HepG2 (cell line): Measurements from ENCODE around the gene SIGLEC1. TPM values are rescaled to one million over a fixed set of nuclear protein-coding genes. Genes with fewer than 3 reads are reported as not detected.
A peak's percentile ranks its signal among the peaks of the same experiment; 100 is the strongest.

Experiments used
- ATAC-seq: fragments of 200-7000 bp; cut with Tn5 transposase; 3 replicates; pipeline ENCODE4 v1.9.1; 2020; ENCODE audit warnings: mild to moderate bottlenecking, moderate library complexity
- BruUV-seq: library from RNA; stranded (reverse); fragments of 400-500 nt; replicated peaks from 2 replicates; lab custom pipeline; 2021; lab: Mats Ljungman, UMichigan
- CTCF ChIA-PET: fragments of 300-600 bp; formaldehyde crosslinking; extraction: SDS; loops from one replicate; lab custom pipeline; 2021; ENCODE audit warnings: low total read pairs, inconsistent platforms, low intra/inter-chr PET ratio; lab: Yijun Ruan, JAX
- POLR2A ChIA-PET: fragments of 350-600 bp; sonication (Branson Sonifier 250); formaldehyde crosslinking; loops from one replicate; lab custom pipeline; 2020; ENCODE audit warnings: antibody characterized with exemption, inconsistent platforms; lab: Yijun Ruan, JAX
- DNase-seq: peaks from one replicate; pipeline ENCODE4 v3.0.0-alpha.2; 2015; ENCODE audit warnings: low spot score
- FAIRE-seq: peaks from 3 replicates; lab custom pipeline; 2011; peaks lifted over from hg19 to GRCh38; lab: Jason Lieb, UNC
- H2AFZ ChIP-seq: one replicate; pipeline ENCODE4 v1.6.1; 2011; ENCODE audit warnings: low read length, inconsistent platforms
- H3K27ac ChIP-seq: fragments of 300-600 bp; 3 replicates; pipeline ENCODE4 v1.8.0; 2011; ENCODE audit warnings: mixed run types, mild to moderate bottlenecking, mixed read lengths, low read length, inconsistent platforms; ENCODE audit not compliant: insufficient read depth; ENCODE audit errors: extremely low read length
- H3K27me3 ChIP-seq, 2 experiments: fragments of 200-600 bp in 1 of 2; 2 replicates in 1 of 2; 3 replicates in 1 of 2; pipeline versions ENCODE4 v1.6.0 to v1.8.0; 2011; ENCODE audit warnings: low read length in 2 of 2, mild to moderate bottlenecking in 2 of 2, moderate library complexity in 2 of 2, inconsistent platforms in 1 of 2; ENCODE audit not compliant: insufficient read depth in 2 of 2, control insufficient read depth in 1 of 2
- H3K36me3 ChIP-seq, 2 experiments: fragments of 200-600 bp in 1 of 2; replicated peaks in 1 of 2; 2 replicates in 1 of 2; 3 replicates in 1 of 2; pipeline versions ENCODE4 v1.5.1 to v1.8.0; 2011; ENCODE audit warnings: low read length in 2 of 2, inconsistent platforms in 1 of 2; ENCODE audit not compliant: insufficient read depth in 2 of 2, control insufficient read depth in 1 of 2
- H3K4me1 ChIP-seq: 2 replicates; pipeline ENCODE4 v1.5.1; 2012; ENCODE audit warnings: low read length, inconsistent platforms; ENCODE audit not compliant: insufficient read depth
- H3K4me2 ChIP-seq: 2 replicates; pipeline ENCODE4 v1.6.0; 2011; ENCODE audit warnings: low read depth, low read length, inconsistent platforms
- H3K4me3 ChIP-seq, 3 experiments: fragments of 200-600 bp in 1 of 3; sonication (generic), shearing (Covaris generic) in 1 of 3; replicated peaks in 1 of 3; 2 replicates each; pipeline ENCODE4 v1.5.1; 2011 to 2016; ENCODE audit warnings: low read length in 3 of 3, inconsistent platforms in 2 of 3, low read depth in 2 of 3, mild to moderate bottlenecking in 2 of 3, control low read depth in 1 of 3, mixed read lengths in 1 of 3; ENCODE audit not compliant: insufficient read depth in 1 of 3
- H3K79me2 ChIP-seq: one replicate; pipeline ENCODE4 v1.6.1; 2011; ENCODE audit warnings: low read length, inconsistent platforms; ENCODE audit not compliant: insufficient read depth
- H3K9ac ChIP-seq: 2 replicates; pipeline ENCODE4 v1.6.0; 2011; ENCODE audit warnings: mild to moderate bottlenecking, low read depth, low read length, inconsistent platforms; ENCODE audit not compliant: insufficient read depth
- H3K9me3 ChIP-seq: 2 replicates; pipeline ENCODE4 v1.5.1; 2012; ENCODE audit warnings: mild to moderate bottlenecking, low read length
- H4K20me1 ChIP-seq: 2 replicates; pipeline ENCODE4 v1.6.0; 2011; ENCODE audit warnings: inconsistent platforms, mild to moderate bottlenecking, low read length, moderate library complexity; ENCODE audit not compliant: insufficient read depth
- CEBPB ChIP-seq: IDR thresholded peaks from 2 replicates; pipeline ENCODE4 v1.6.1; 2011; ENCODE audit warnings: low read depth, low read length, improper control_type of control experiment, borderline replicate concordance
- IRF2 ChIP-seq: IDR thresholded peaks from 2 replicates; pipeline ENCODE4 v1.6.1; 2018; ENCODE audit warnings: missing genetic modification reagents, missing compliant biosample characterization
- RFX1 ChIP-seq: fragments of 450-650 bp; IDR thresholded peaks from 2 replicates; pipeline ENCODE4 v1.6.1; 2017
- ZNF121 ChIP-seq: sonication (generic); formaldehyde crosslinking; IDR thresholded peaks from 2 replicates; pipeline ENCODE4 v1.5.0; 2020; ENCODE audit warnings: mild to moderate bottlenecking, missing genetic modification reagents
- WGBS: methylation state at CpG from one replicate; pipeline ENCODE4 v1.1.6; 2017; ENCODE audit warnings: low lambda C conversion rate; 5-methylcytosine and 5-hydroxymethylcytosine counted together
- in situ Hi-C: cut with HindIII; loops from 2 replicates; pipeline ENCODE4 v1.10.0; 2017; ENCODE audit warnings: low pct_unique_long_range_greater_than_20kb; ENCODE audit not compliant: extremely low pct_ligation_motif_present
- intact Hi-C: fragments of 100-400 bp; cut with micrococcal nuclease; formaldehyde crosslinking; loops from one replicate; pipeline ENCODE4 v1.10.0; 2022; ENCODE audit not compliant: unreplicated experiment
- polyA plus RNA-seq, 8 experiments: library from polyadenylated mRNA; depleted of rRNA in 3 of 8; stranded (reverse) in 7 of 8; unstranded in 1 of 8; fragments of >200 nt; fragmentation: Illumina TruSeq in 4 of 8; extraction: Trizol in 4 of 8; gene quantifications; 2 replicates each; pipeline versions ENCODE4 v1.2.1 to v1.2.3, GENCODE V29; 2011 to 2016; ENCODE audit warnings: low read depth in 4 of 8, missing spikeins in 1 of 8, mixed read lengths in 1 of 8; ENCODE audit not compliant: insufficient read depth in 1 of 8
- total RNA-seq, 5 experiments: library from RNA; depleted of rRNA; stranded (reverse); fragments of >200 nt; fragmentation: Illumina TruSeq; extraction: Trizol; gene quantifications; 2 replicates each; pipeline ENCODE4 v1.2.3, GENCODE V29; 2016; ENCODE audit warnings: low read depth in 1 of 5

The SIGLEC1 gene
- total and polyA plus RNA-seq, 2 of the 13 experiments (the other 11 are each of a cell fraction or from before 2014, with no cell fraction given): 0.01 TPM; not detected in 1

- WGBS: 47% methylated on average over 8 of the region's 8 CpGs
Observed at GRCh38 chr20:3723284-3723683, 10.9 kb upstream of the SIGLEC1 start.

GRCh38 chr20:3721912-3722311, 9.5 kb upstream of the SIGLEC1 start:
- intact Hi-C loops (no loop called here), in situ Hi-C loops (no loop called here)
- CTCF ChIA-PET: no interaction called here
- no peaks in the 10 kb centered on the region for H3K9me3 ChIP-seq
- no peaks in the 10 kb centered on the region for H3K4me1 ChIP-seq
- 55% methylated on average over 4 of the region's 4 CpGs for WGBS
- no peaks in the 10 kb centered on the region for H3K36me3 ChIP-seq
- no peak overlapping the region for H3K4me3 ChIP-seq
- H3K79me2 ChIP-seq: no peaks in the 10 kb centered on the region
- TF ChIP-seq IRF2 (CRISPR knock-in tag) (no peak), CEBPB (0 out of 2 replicates have a peak, but pooled peaks have one; percentile 12)
- DNase-seq: no peak
- no peak overlapping the region for H3K9ac ChIP-seq
- no peak overlapping the region for H3K27ac ChIP-seq
- no peak for FAIRE-seq
- POLR2A ChIA-PET: no interaction called here
- ATAC-seq: no peak
- H3K4me2 ChIP-seq: no peak overlapping the region
- H2AFZ ChIP-seq: no peak overlapping the region
- no TSS peak for BruUV-seq
- H4K20me1 ChIP-seq: no peaks in the 10 kb centered on the region
- H3K27me3 ChIP-seq: peaks cover 0 to 9% of the 10 kb centered on the region in 2 experiments

More at GRCh38 chr20:3723284-3723683, 10.9 kb upstream of the SIGLEC1 start:
- no peak for ATAC-seq
- no peak for TF ChIP-seq RFX1
- TF ChIP-seq ZNF121 (CRISPR knock-in tag): peak; percentile 62
- TF ChIP-seq, all 625 proteins: peak for 1
- H3K4me3 ChIP-seq: no peak overlapping the region
- DNase-seq: no peak
- in situ Hi-C loops: no loop called here
- ChIA-PET CTCF (no interaction called here), POLR2A (no interaction called here)
- H3K4me1 ChIP-seq: no peaks in the 10 kb centered on the region
- no peak overlapping the region for H2AFZ ChIP-seq
- H3K27ac ChIP-seq: no peak overlapping the region
- H3K79me2 ChIP-seq: no peaks in the 10 kb centered on the region
- no peak overlapping the region for H3K9ac ChIP-seq
- intact Hi-C loops: no loop called here
- FAIRE-seq: no peak
- H3K27me3 ChIP-seq: peaks cover 0 to 23% of the 10 kb centered on the region in 2 experiments
- H3K9me3 ChIP-seq: no peaks in the 10 kb centered on the region
- no peak overlapping the region for H3K4me2 ChIP-seq
- H4K20me1 ChIP-seq: no peaks in the 10 kb centered on the region
- no peaks in the 10 kb centered on the region for H3K36me3 ChIP-seq
- no TSS peak for BruUV-seq
